ENCODE measurements around the gene INSYN2B.

- TF ChIP-seq POLR2A (IDR thresholded peaks at IDR 0.05), result no peak
- TF ChIP-seq, protein P1, sequence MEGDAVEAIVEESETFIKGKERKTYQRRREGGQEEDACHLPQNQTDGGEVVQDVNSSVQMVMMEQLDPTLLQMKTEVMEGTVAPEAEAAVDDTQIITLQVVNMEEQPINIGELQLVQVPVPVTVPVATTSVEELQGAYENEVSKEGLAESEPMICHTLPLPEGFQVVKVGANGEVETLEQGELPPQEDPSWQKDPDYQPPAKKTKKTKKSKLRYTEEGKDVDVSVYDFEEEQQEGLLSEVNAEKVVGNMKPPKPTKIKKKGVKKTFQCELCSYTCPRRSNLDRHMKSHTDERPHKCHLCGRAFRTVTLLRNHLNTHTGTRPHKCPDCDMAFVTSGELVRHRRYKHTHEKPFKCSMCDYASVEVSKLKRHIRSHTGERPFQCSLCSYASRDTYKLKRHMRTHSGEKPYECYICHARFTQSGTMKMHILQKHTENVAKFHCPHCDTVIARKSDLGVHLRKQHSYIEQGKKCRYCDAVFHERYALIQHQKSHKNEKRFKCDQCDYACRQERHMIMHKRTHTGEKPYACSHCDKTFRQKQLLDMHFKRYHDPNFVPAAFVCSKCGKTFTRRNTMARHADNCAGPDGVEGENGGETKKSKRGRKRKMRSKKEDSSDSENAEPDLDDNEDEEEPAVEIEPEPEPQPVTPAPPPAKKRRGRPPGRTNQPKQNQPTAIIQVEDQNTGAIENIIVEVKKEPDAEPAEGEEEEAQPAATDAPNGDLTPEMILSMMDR (IDR thresholded peaks at IDR 0.05), result no peak
These were observed 76.2 kb downstream of the INSYN2B start for GRCh38 chr5:169904059-169904458.

Measured in adrenal gland (tissue), 5 donors.